NCI-H1436 treated with DMSO at 0.1 percent for 48 hours (cell line): ENCODE data around the gene NR6A1.

Experiments
- DNase-seq: peaks from one replicate; lab custom pipeline; 2025; lab: John Stamatoyannopoulos, UW

NR6A1 gene

GRCh38 chr9:124520206-124520596 lies 250.9 kb downstream of the NR6A1 start:
- no peak for DNase-seq

- no peak for DNase-seq
Observed at GRCh38 chr9:124518116-124518515, 253.0 kb downstream of the NR6A1 start.

- DNase-seq, result no peak
Observed at GRCh38 chr9:124517600-124517999, 253.5 kb downstream of the NR6A1 start.

GRCh38 chr9:124514874-124515273 lies 256.2 kb downstream of the NR6A1 start:
- no peak for DNase-seq

- DNase-seq, result no peak
Observed at GRCh38 chr9:124514125-124514524, 257.0 kb downstream of the NR6A1 start.

- no peak for DNase-seq
Observed at GRCh38 chr9:124513376-124513994, 257.6 kb downstream of the NR6A1 start.

GRCh38 chr9:124512806-124513204 lies 258.3 kb downstream of the NR6A1 start:
- no peak for DNase-seq

GRCh38 chr9:124511891-124512805 lies 259.0 kb downstream of the NR6A1 start:
- no peak for DNase-seq

- DNase-seq, result no peak
Observed at GRCh38 chr9:124511426-124511840, 259.7 kb downstream of the NR6A1 start.

- DNase-seq, result no peak
Observed at GRCh38 chr9:124510650-124511425, 260.3 kb downstream of the NR6A1 start.

- no peak for DNase-seq
Observed at GRCh38 chr9:124507880-124508423, 263.2 kb downstream of the NR6A1 start.

GRCh38 chr9:124506931-124507879 lies 263.9 kb downstream of the NR6A1 start, which contains the start of gene NR5A1:
Gene NR5A1 (minus strand): TSS chr9:124507399. CDS start chr9:124503395, 4,004 bp downstream.
- DNase-seq, result no peak

- no peak for DNase-seq
Observed at GRCh38 chr9:124506433-124506832, 264.7 kb downstream of the NR6A1 start.

GRCh38 chr9:124505901-124506346 lies 265.2 kb downstream of the NR6A1 start:
- DNase-seq, result no peak

- no peak for DNase-seq
Observed at GRCh38 chr9:124505006-124505900, 265.9 kb downstream of the NR6A1 start.

- no peak for DNase-seq
Observed at GRCh38 chr9:124504530-124505005, 266.5 kb downstream of the NR6A1 start.

- DNase-seq, result no peak
Observed at GRCh38 chr9:124503713-124504529, 267.2 kb downstream of the NR6A1 start.
